IMR-90 (cell line): ENCODE data around the gene KBTBD12. TPM values are rescaled to one million over a fixed set of nuclear protein-coding genes. Genes with fewer than 3 reads are reported as not detected.

ENCODE experiments used
- ATAC-seq: fragments of 200-7000 bp; cut with Tn5 transposase; 2 replicates; pipeline ENCODE4 v1.9.1; 2020; ENCODE audit warnings: low read depth, mild to moderate bottlenecking, moderate library complexity
- BruUV-seq: library from RNA; stranded (reverse); fragments of 400-500 nt; replicated peaks from 2 replicates; lab custom pipeline; 2021; lab: Mats Ljungman, UMichigan
- CTCF ChIA-PET: fragments of 300-600 bp; formaldehyde crosslinking; extraction: SDS; loops from one replicate; lab custom pipeline; 2021; ENCODE audit warnings: antibody characterized with exemption; lab: Yijun Ruan, JAX
- POLR2A ChIA-PET: fragments of 300-600 bp; sonication (Branson Sonifier 250); formaldehyde crosslinking; loops from one replicate; lab custom pipeline; 2022; ENCODE audit warnings: antibody characterized with exemption; ENCODE audit not compliant: unreplicated experiment; lab: Charles Lee
- DNase-seq: peaks from one replicate; pipeline ENCODE4 v3.0.0; 2013
- H2AFZ ChIP-seq: replicated peaks from 2 replicates; pipeline ENCODE3; 2013; ENCODE audit warnings: low read length, mild to moderate bottlenecking; ENCODE audit not compliant: poor library complexity
- H2AK5ac ChIP-seq: 2 replicates; pipeline ENCODE4 v1.6.1; 2013; ENCODE audit warnings: low read depth, low read length, inconsistent platforms
- H2AK9ac ChIP-seq: replicated peaks from 2 replicates; pipeline ENCODE3; 2013; ENCODE audit warnings: mild to moderate bottlenecking, low read depth, low read length, moderate library complexity; ENCODE audit not compliant: poor library complexity
- H2BK120ac ChIP-seq: 2 replicates; pipeline ENCODE4 v1.6.1; 2013; ENCODE audit warnings: low read depth, low read length, inconsistent platforms
- H2BK15ac ChIP-seq: 3 replicates; pipeline ENCODE4 v1.6.1; 2013; ENCODE audit warnings: low read depth, low read length, inconsistent platforms
- H2BK20ac ChIP-seq: 2 replicates; pipeline ENCODE4 v1.6.1; 2013; ENCODE audit warnings: low read depth, mild to moderate bottlenecking, inconsistent platforms, low read length, moderate library complexity
- H2BK5ac ChIP-seq: 2 replicates; pipeline ENCODE4 v1.6.1; 2013; ENCODE audit warnings: mild to moderate bottlenecking, low read depth, low read length, inconsistent platforms; ENCODE audit not compliant: poor library complexity, severe bottlenecking
- H3K14ac ChIP-seq: replicated peaks from 2 replicates; pipeline ENCODE4 v1.6.1; 2013; ENCODE audit warnings: low read depth, low read length, inconsistent platforms
- H3K18ac ChIP-seq: 2 replicates; pipeline ENCODE4 v1.6.1; 2013; ENCODE audit warnings: low read depth, low read length, control low read depth
- H3K23ac ChIP-seq: 2 replicates; pipeline ENCODE4 v1.6.1; 2013; ENCODE audit warnings: low read depth, low read length, inconsistent platforms
- H3K27ac ChIP-seq: 2 replicates; pipeline ENCODE4 v1.5.1; 2013; ENCODE audit warnings: mild to moderate bottlenecking, control low read depth, low read length; ENCODE audit not compliant: insufficient read depth
- H3K27me3 ChIP-seq: 2 replicates; pipeline ENCODE4 v1.6.1; 2013; ENCODE audit warnings: low read length; ENCODE audit not compliant: control insufficient read depth, insufficient read depth
- H3K36me3 ChIP-seq: 2 replicates; pipeline ENCODE4 v1.6.1; 2013; ENCODE audit warnings: low read length, mixed read lengths; ENCODE audit not compliant: control insufficient read depth, insufficient read depth
- H3K4ac ChIP-seq: 2 replicates; pipeline ENCODE4 v1.6.1; 2013; ENCODE audit warnings: low read depth, low read length, inconsistent platforms
- H3K4me1 ChIP-seq: 2 replicates; pipeline ENCODE4 v1.6.1; 2013; ENCODE audit warnings: low read length, mixed read lengths; ENCODE audit not compliant: control insufficient read depth, insufficient read depth
- H3K4me2 ChIP-seq: 2 replicates; pipeline ENCODE4 v1.6.1; 2013; ENCODE audit warnings: low read depth, mild to moderate bottlenecking, control low read depth, low read length, moderate library complexity
- H3K4me3 ChIP-seq: 2 replicates; pipeline ENCODE4 v1.5.1; 2013; ENCODE audit warnings: low read depth, mild to moderate bottlenecking, control low read depth, low read length, moderate library complexity; ENCODE audit not compliant: insufficient read depth
- H3K56ac ChIP-seq: 2 replicates; pipeline ENCODE4 v1.6.1; 2013; ENCODE audit warnings: low read length, inconsistent platforms; ENCODE audit not compliant: insufficient read depth; ENCODE audit errors: extremely low read depth
- H3K79me1 ChIP-seq, 2 experiments: 2 replicates each; pipeline ENCODE4 v1.6.1; 2013; ENCODE audit warnings: low read length in 2 of 2, inconsistent platforms in 1 of 2, low read depth in 1 of 2
- H3K9ac ChIP-seq: 2 replicates; pipeline ENCODE4 v1.6.1; 2013; ENCODE audit warnings: low read depth, low read length, control low read depth
- H3K9me1 ChIP-seq: 2 replicates; pipeline ENCODE4 v1.6.1; 2013; ENCODE audit warnings: low read length, inconsistent platforms; ENCODE audit not compliant: insufficient read depth
- H3K9me3 ChIP-seq: 2 replicates; pipeline ENCODE4 v1.6.1; 2013; ENCODE audit warnings: low read length; ENCODE audit not compliant: control insufficient read depth, insufficient read depth
- H4K20me1 ChIP-seq: 2 replicates; pipeline ENCODE4 v1.6.1; 2013; ENCODE audit warnings: low read length, inconsistent platforms; ENCODE audit not compliant: insufficient read depth
- H4K5ac ChIP-seq: 2 replicates; pipeline ENCODE4 v1.6.1; 2013; ENCODE audit warnings: mild to moderate bottlenecking, low read depth, low read length, control low read depth
- H4K8ac ChIP-seq, 2 experiments: 2 replicates each; pipeline ENCODE4 v1.6.1; 2013; ENCODE audit warnings: low read depth in 2 of 2, low read length in 2 of 2, control low read depth in 1 of 2, inconsistent platforms in 1 of 2
- H4K91ac ChIP-seq: 2 replicates; pipeline ENCODE4 v1.6.1; 2013; ENCODE audit warnings: low read depth, low read length, inconsistent platforms; ENCODE audit not compliant: insufficient read depth
- CTCF ChIP-seq: conservative IDR thresholded peaks from 2 replicates; pipeline ENCODE4 v1.5.1; 2012; ENCODE audit warnings: mild to moderate bottlenecking, low read depth, low read length, improper control_type of control experiment
- FOS ChIP-seq: fragments of 150-350 bp; IDR thresholded peaks from 2 replicates; pipeline ENCODE4 v1.6.1; 2016; ENCODE audit warnings: low read depth, low read length
- MAFK ChIP-seq: IDR thresholded peaks from 2 replicates; pipeline ENCODE4 v1.6.1; 2012; ENCODE audit warnings: low read depth, low read length, improper control_type of control experiment
- MAZ ChIP-seq: IDR thresholded peaks from 2 replicates; pipeline ENCODE4 v1.6.1; 2012; ENCODE audit warnings: low read depth, mild to moderate bottlenecking, low read length, improper control_type of control experiment, moderate library complexity, borderline replicate concordance
- MXI1 ChIP-seq: IDR thresholded peaks from 2 replicates; pipeline ENCODE4 v1.6.1; 2012; ENCODE audit warnings: low read depth, mild to moderate bottlenecking, low read length, moderate library complexity, borderline replicate concordance
- NFE2L2 ChIP-seq: fragments of 150-350 bp; IDR thresholded peaks from 2 replicates; pipeline ENCODE4 v1.6.1; 2016; ENCODE audit warnings: low read depth, mild to moderate bottlenecking, low read length
- POLR2A ChIP-seq: IDR thresholded peaks from 2 replicates; pipeline ENCODE4 v1.6.1; 2012; ENCODE audit warnings: mild to moderate bottlenecking, low read depth, low read length
- RAD21 ChIP-seq: IDR thresholded peaks from 2 replicates; pipeline ENCODE4 v1.6.1; 2012; ENCODE audit warnings: low read length, improper control_type of control experiment
- RCOR1 ChIP-seq: IDR thresholded peaks from 2 replicates; pipeline ENCODE4 v1.6.1; 2012; ENCODE audit warnings: mild to moderate bottlenecking, low read length, improper control_type of control experiment; ENCODE audit not compliant: insufficient replicate concordance
- RFX5 ChIP-seq: IDR thresholded peaks from 2 replicates; pipeline ENCODE4 v1.8.0; 2012; ENCODE audit warnings: low read depth, mild to moderate bottlenecking, low read length, moderate library complexity
- SMC3 ChIP-seq: fragments of 150-350 bp; IDR thresholded peaks from 2 replicates; pipeline ENCODE4 v1.6.1; 2016; ENCODE audit warnings: low read depth, mild to moderate bottlenecking, antibody characterized with exemption, low read length, moderate library complexity
- WGBS, 2 experiments: methylation state at CpG; one replicate each; pipeline versions ENCODE4 v1.1.5 to v1.1.7; 2013; ENCODE audit warnings: missing lambda C conversion rate in 2 of 2; ENCODE audit not compliant: insufficient read length in 1 of 2; ENCODE audit errors: extremely low coverage in 2 of 2; 5-methylcytosine and 5-hydroxymethylcytosine counted together
- dilution Hi-C: fragments of 300-500 bp; cut with HindIII; formaldehyde crosslinking; loops from one replicate; pipeline ENCODE4 v1.14.3; 2018; ENCODE audit warnings: low sequenced_read_pairs; ENCODE audit not compliant: unreplicated experiment
- in situ Hi-C: fragments of 300-500 bp; cut with MboI; formaldehyde crosslinking; loops from 3 replicates; pipeline ENCODE4 v1.14.3; 2019; ENCODE audit warnings: low sequenced_read_pairs, inconsistent platforms, mixed read lengths
- intact Hi-C: fragments of 100-400 bp; cut with micrococcal nuclease; formaldehyde crosslinking; loops from 2 replicates; pipeline ENCODE4 v1.10.0; 2022
- polyA plus RNA-seq, 3 experiments: library from polyadenylated mRNA; depleted of rRNA; stranded (reverse); fragments of >200 nt; gene quantifications; 2 replicates each; pipeline ENCODE4 v1.2.3, GENCODE V29; 2012; ENCODE audit warnings: low replicate concordance in 1 of 3
- total RNA-seq: library from RNA; depleted of rRNA; stranded (reverse); fragments of >200 nt; gene quantifications from 2 replicates; pipeline ENCODE4 v1.2.3, GENCODE V29; 2012

KBTBD12 gene
- total and polyA plus RNA-seq, 2 of the 4 experiments (the other 2 are of a cell fraction): not detected

GRCh38 chr3:127954640-127955039 lies 39.6 kb downstream of the KBTBD12 start:
- Histone ChIP-seq H3K4me1 (0 out of 2 replicates have a peak, but pooled peaks cover 3% of the 10 kb centered on the region), H2AFZ (no peak overlapping the region), H3K27me3 (peaks cover 15% of the 10 kb centered on the region), H3K79me1 (no peaks in the 10 kb centered on the region), H2BK120ac (no peak overlapping the region), H2AK5ac (no peak overlapping the region), H3K18ac (no peak overlapping the region), H4K5ac (no peak overlapping the region), H4K20me1 (no peaks in the 10 kb centered on the region), H3K36me3 (no peaks in the 10 kb centered on the region), H2BK5ac (no peak overlapping the region), H3K4ac (no peak overlapping the region), H3K9ac (no peak overlapping the region), H3K9me3 (no peaks in the 10 kb centered on the region), H3K56ac (no peak overlapping the region), H2AK9ac (no peak overlapping the region), H3K4me2 (no peak overlapping the region), H3K14ac (no peak overlapping the region), H3K23ac (no peak overlapping the region), H2BK15ac (no peak overlapping the region), H3K27ac (no peak overlapping the region), H3K9me1 (no peaks in the 10 kb centered on the region), H4K91ac (no peak overlapping the region), H3K4me3 (no peak overlapping the region), H2BK20ac (no peak overlapping the region), H4K8ac (no peak overlapping the region)
- POLR2A ChIA-PET: no interaction called here
- dilution Hi-C loops: no loop called here
- ATAC-seq (no peak), DNase-seq (no peak)
- intact Hi-C loops: loop anchor here (5.0 kb wide), 1 partner anchor 97 kb away; no protein-coding TSS in a partner anchor
- no TSS peak for BruUV-seq
- no peak for TF ChIP-seq RFX5
- no peak for TF ChIP-seq CTCF
- no peak for TF ChIP-seq RAD21
- no peak for TF ChIP-seq RCOR1
- no peak for TF ChIP-seq SMC3
- no peak for TF ChIP-seq MAFK
- no peak for TF ChIP-seq MXI1
- TF ChIP-seq POLR2A: no peak
- TF ChIP-seq NFE2L2: no peak
- no peak for TF ChIP-seq FOS
- TF ChIP-seq MAZ: no peak
- CTCF ChIA-PET: no interaction called here
- no CpG with 5 or more reads among the region's 6 CpGs for WGBS, 2 experiments
- in situ Hi-C loops: no loop called here
